Measurements from ENCODE around the gene SOS2. TPM values are rescaled to one million over a fixed set of nuclear protein-coding genes. Genes with fewer than 3 reads are reported as not detected.

SOS2 gene
- total and polyA plus RNA-seq, 2 of the 4 experiments (the other 2 are of a cell fraction) = 6.3 to 10.9 TPM

DNA sequence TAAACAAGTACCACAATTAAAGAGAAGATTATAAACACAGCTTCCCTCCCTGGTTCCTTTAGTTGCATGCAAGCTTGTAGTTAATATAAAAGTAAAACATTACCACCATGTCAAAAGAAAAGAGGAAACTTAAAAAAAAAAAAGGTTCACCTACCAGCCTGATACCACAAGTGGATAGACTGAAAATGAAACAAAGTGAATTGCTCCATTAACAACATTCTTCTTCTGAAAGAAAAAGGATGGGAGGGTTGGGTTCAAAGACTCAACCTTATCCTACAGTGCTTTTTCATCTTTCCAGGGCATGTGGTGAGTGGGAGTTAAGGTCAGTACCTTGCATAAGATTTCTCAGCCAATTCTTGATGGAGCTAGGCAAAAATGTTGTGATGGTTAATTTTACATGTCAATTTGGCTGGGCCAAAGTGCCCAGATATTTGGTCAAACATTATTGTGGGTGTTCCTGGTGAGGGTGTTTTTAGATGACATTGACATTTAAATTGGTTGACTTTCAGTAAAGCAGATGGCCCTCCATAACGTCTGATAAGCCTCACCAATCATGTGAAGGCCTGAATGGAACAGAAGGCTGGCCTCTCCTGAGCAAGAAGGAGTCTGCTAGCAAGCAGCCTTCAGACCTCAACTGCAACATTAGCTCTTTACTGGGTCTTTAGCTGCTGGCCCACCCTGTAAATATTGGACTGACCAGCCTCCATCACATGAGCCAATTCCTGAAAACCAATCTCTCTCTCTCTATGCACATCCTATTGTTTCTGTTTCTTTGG is 143.8 kb downstream of the SOS2 start:
- CTCF ChIA-PET = interaction anchor here (0.7 to 1.5 kb wide), 2 partner anchors 25 to 226 kb away, joined by 3 read pairs; no protein-coding TSS in a partner anchor
- H3K9ac ChIP-seq (ENCODE audit: low read depth, low read length) = no peak overlapping the region
- TF ChIP-seq, protein P1, sequence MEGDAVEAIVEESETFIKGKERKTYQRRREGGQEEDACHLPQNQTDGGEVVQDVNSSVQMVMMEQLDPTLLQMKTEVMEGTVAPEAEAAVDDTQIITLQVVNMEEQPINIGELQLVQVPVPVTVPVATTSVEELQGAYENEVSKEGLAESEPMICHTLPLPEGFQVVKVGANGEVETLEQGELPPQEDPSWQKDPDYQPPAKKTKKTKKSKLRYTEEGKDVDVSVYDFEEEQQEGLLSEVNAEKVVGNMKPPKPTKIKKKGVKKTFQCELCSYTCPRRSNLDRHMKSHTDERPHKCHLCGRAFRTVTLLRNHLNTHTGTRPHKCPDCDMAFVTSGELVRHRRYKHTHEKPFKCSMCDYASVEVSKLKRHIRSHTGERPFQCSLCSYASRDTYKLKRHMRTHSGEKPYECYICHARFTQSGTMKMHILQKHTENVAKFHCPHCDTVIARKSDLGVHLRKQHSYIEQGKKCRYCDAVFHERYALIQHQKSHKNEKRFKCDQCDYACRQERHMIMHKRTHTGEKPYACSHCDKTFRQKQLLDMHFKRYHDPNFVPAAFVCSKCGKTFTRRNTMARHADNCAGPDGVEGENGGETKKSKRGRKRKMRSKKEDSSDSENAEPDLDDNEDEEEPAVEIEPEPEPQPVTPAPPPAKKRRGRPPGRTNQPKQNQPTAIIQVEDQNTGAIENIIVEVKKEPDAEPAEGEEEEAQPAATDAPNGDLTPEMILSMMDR (conservative IDR thresholded peaks at IDR 0.05; ENCODE audit: low read depth, low read length) = no peak
- TF ChIP-seq CHD1 (IDR thresholded peaks at IDR 0.05; ENCODE audit: low read depth, low read length) (no peak), RFX5 (IDR thresholded peaks at IDR 0.05; ENCODE audit: low read depth, low read length) (no peak), POLR2A (IDR thresholded peaks at IDR 0.05; ENCODE audit: low read depth, low read length) (no peak), MAFK (IDR thresholded peaks at IDR 0.05; ENCODE audit: low read depth, low read length) (no peak), BHLHE40 (IDR thresholded peaks at IDR 0.05; ENCODE audit: low read depth, low read length) (no peak), SMC3 (IDR thresholded peaks at IDR 0.05; ENCODE audit: low read depth, low read length) (no peak), NFE2L2 (IDR thresholded peaks at IDR 0.05; ENCODE audit: low read depth, low read length) (no peak), FOS (IDR thresholded peaks at IDR 0.05; ENCODE audit: low read depth, low read length) (no peak), RCOR1 (IDR thresholded peaks at IDR 0.05; ENCODE audit: insufficient replicate concordance, low read length) (no peak), RAD21 (IDR thresholded peaks at IDR 0.05; ENCODE audit: low read length) (no peak), MAZ (IDR thresholded peaks at IDR 0.05; ENCODE audit: borderline replicate concordance, low read depth, low read length) (no peak), CEBPB (IDR thresholded peaks at IDR 0.05; ENCODE audit: low read depth, low read length) (no peak)
- TF ChIP-seq, protein P2, sequence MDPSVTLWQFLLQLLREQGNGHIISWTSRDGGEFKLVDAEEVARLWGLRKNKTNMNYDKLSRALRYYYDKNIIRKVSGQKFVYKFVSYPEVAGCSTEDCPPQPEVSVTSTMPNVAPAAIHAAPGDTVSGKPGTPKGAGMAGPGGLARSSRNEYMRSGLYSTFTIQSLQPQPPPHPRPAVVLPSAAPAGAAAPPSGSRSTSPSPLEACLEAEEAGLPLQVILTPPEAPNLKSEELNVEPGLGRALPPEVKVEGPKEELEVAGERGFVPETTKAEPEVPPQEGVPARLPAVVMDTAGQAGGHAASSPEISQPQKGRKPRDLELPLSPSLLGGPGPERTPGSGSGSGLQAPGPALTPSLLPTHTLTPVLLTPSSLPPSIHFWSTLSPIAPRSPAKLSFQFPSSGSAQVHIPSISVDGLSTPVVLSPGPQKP (IDR thresholded peaks at IDR 0.05; ENCODE audit: borderline replicate concordance, low read depth, low read length) = no peak
- TF ChIP-seq, protein P3, sequence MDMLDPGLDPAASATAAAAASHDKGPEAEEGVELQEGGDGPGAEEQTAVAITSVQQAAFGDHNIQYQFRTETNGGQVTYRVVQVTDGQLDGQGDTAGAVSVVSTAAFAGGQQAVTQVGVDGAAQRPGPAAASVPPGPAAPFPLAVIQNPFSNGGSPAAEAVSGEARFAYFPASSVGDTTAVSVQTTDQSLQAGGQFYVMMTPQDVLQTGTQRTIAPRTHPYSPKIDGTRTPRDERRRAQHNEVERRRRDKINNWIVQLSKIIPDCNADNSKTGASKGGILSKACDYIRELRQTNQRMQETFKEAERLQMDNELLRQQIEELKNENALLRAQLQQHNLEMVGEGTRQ (IDR thresholded peaks at IDR 0.05; ENCODE audit: low read depth, low read length) = no peak

More for the DNA sequence above, 143.8 kb downstream of the SOS2 start:
- H3K79me1 ChIP-seq (ENCODE audit: low read depth in 1 of 2, low read length in 2 of 2) = no peaks in the 10 kb centered on the region
- H2BK120ac ChIP-seq (ENCODE audit: low read depth, low read length) = no peak overlapping the region
- H2BK20ac ChIP-seq (ENCODE audit: low read depth, low read length) = no peak overlapping the region
- no peak overlapping the region for H4K5ac ChIP-seq (ENCODE audit: low read depth, low read length)
- intact Hi-C loops (cut with micrococcal nuclease) (no loop called here), in situ Hi-C loops (cut with MboI; ENCODE audit: low sequenced_read_pairs) (no loop called here), dilution Hi-C loops (cut with HindIII; ENCODE audit: low sequenced_read_pairs, unreplicated experiment) (no loop called here)
- no peak overlapping the region for H3K56ac ChIP-seq (ENCODE audit: extremely low read depth, insufficient read depth, low read length)
- peaks cover 13% of the 10 kb centered on the region for H3K4me1 ChIP-seq (ENCODE audit: control insufficient read depth, insufficient read depth, low read length)
- H3K9me1 ChIP-seq (ENCODE audit: insufficient read depth, low read length) = peaks cover 9% of the 10 kb centered on the region
- no peak overlapping the region for H3K4me2 ChIP-seq (ENCODE audit: low read depth, low read length)
- 80% methylated on average over 1 of the region's 1 CpG; no CpG with 5 or more reads in 1 of the 2 experiments for WGBS, 2 experiments (ENCODE audit: extremely low coverage in 2 of 2, insufficient read length in 1 of 2)
- POLR2A ChIA-PET (ENCODE audit: unreplicated experiment) = interaction anchor here (0.6 kb wide), 2 partner anchors 190 to 195 kb away, joined by 3 to 9 read pairs; partner anchors contain the start of gene ARF6
- no peak overlapping the region for H2BK5ac ChIP-seq (ENCODE audit: low read depth, low read length, poor library complexity, severe bottlenecking)
- no peak overlapping the region for H2BK15ac ChIP-seq (ENCODE audit: low read depth, low read length)
- H3K36me3 ChIP-seq (ENCODE audit: control insufficient read depth, insufficient read depth, low read length) = peaks cover 1% of the 10 kb centered on the region; the same call in 1 of the 2 replicates
- no peaks in the 10 kb centered on the region for H3K9me3 ChIP-seq (ENCODE audit: control insufficient read depth, insufficient read depth, low read length)
- H3K14ac ChIP-seq (replicated peaks; ENCODE audit: low read depth, low read length) = no peak overlapping the region
- no peak overlapping the region for H2AK5ac ChIP-seq (ENCODE audit: low read depth, low read length)
- no peak overlapping the region for H2AFZ ChIP-seq (replicated peaks; ENCODE audit: low read length, poor library complexity)
- no TSS peak for BruUV-seq (replicated peaks)
- H3K23ac ChIP-seq (ENCODE audit: low read depth, low read length) = 0 out of 2 replicates have a peak overlapping the region, but pooled peaks have one; percentile 34
- DNase-seq (no peak), ATAC-seq (ENCODE audit: low read depth) (no peak)
- H3K18ac ChIP-seq (ENCODE audit: low read depth, low read length) = no peak overlapping the region
- H3K4me3 ChIP-seq (ENCODE audit: insufficient read depth, low read depth, low read length) = no peak overlapping the region
- no peaks in the 10 kb centered on the region for H3K27me3 ChIP-seq (ENCODE audit: control insufficient read depth, insufficient read depth, low read length)
- H4K91ac ChIP-seq (ENCODE audit: insufficient read depth, low read depth, low read length) = no peak overlapping the region
- no peak overlapping the region for H4K8ac ChIP-seq (ENCODE audit: low read depth in 2 of 2, low read length in 2 of 2)
- H3K27ac ChIP-seq (ENCODE audit: insufficient read depth, low read length) = no peak overlapping the region
- H2AK9ac ChIP-seq (replicated peaks; ENCODE audit: low read depth, low read length, poor library complexity) = no peak overlapping the region
- no peak overlapping the region for H3K4ac ChIP-seq (ENCODE audit: low read depth, low read length)
- H4K20me1 ChIP-seq (ENCODE audit: insufficient read depth, low read length) = no peaks in the 10 kb centered on the region
